HCT116 (cell line): Measurements from ENCODE around the gene GRID2. TPM values are rescaled to one million over a fixed set of nuclear protein-coding genes. Genes with fewer than 3 reads are reported as not detected.

ENCODE experiments used
- ATAC-seq: fragments of 200-7000 bp; cut with Tn5 transposase; 2 replicates; pipeline ENCODE4 v1.9.1; 2020; ENCODE audit warnings: mild to moderate bottlenecking, moderate library complexity
- BruUV-seq: library from RNA; stranded (reverse); fragments of 400-500 nt; replicated peaks from 2 replicates; lab custom pipeline; 2021; lab: Mats Ljungman, UMichigan
- CTCF ChIA-PET: fragments of 300-600 bp; sonication (Branson Sonifier 250); formaldehyde crosslinking; loops from one replicate; lab custom pipeline; 2021; ENCODE audit warnings: antibody characterized with exemption; lab: Charles Lee
- POLR2A ChIA-PET: fragments of 300-600, 350-600 bp; sonication (Branson Sonifier 250); formaldehyde crosslinking; loops from one replicate; lab custom pipeline; 2021; ENCODE audit warnings: antibody characterized with exemption; lab: Charles Lee
- RAD21 ChIA-PET, 2 experiments: fragments of 300-600 bp; sonication (Branson Sonifier 250); formaldehyde crosslinking; loops; one replicate each; lab custom pipeline; 2023; ENCODE audit warnings: low total read pairs in 2 of 2; ENCODE audit not compliant: uncharacterized antibody in 2 of 2, unreplicated experiment in 2 of 2, low non-redundant PET in 1 of 2; lab: Charles Lee
- DNase-seq: peaks from one replicate; pipeline ENCODE4 v3.0.0-alpha.2; 2010; ENCODE audit warnings: low read depth, low spot score
- H2AFZ ChIP-seq: fragments of 200-600 bp; shearing (Covaris generic), sonication (generic); 2 replicates; pipeline ENCODE4 v1.6.1; 2017; ENCODE audit warnings: low read depth, mixed run types, mixed read lengths, antibody characterized with exemption, low read length; ENCODE audit not compliant: poor library complexity, severe bottlenecking
- H3K27ac ChIP-seq: 2 replicates; pipeline ENCODE4 v1.5.1; 2012; ENCODE audit warnings: low read depth, low read length
- H3K27me3 ChIP-seq: fragments of 200-600 bp; sonication (generic); 2 replicates; pipeline ENCODE4 v1.6.1; 2016; ENCODE audit warnings: mixed run types, low read length, mixed read lengths; ENCODE audit not compliant: insufficient read depth
- H3K36me3 ChIP-seq, 2 experiments: fragments of 200-500 bp in 1 of 2; fragments of 200-600 bp in 1 of 2; sonication (Bioruptor generic) in 1 of 2; sonication (generic) in 1 of 2; 2 replicates each; pipeline versions ENCODE4 v1.5.1 to v1.6.1; 2014 to 2016; ENCODE audit warnings: low read length in 2 of 2, inconsistent platforms in 1 of 2, mixed read lengths in 1 of 2, mixed run types in 1 of 2; ENCODE audit not compliant: insufficient read depth in 2 of 2, control insufficient read depth in 1 of 2
- H3K4me1 ChIP-seq, 2 experiments: fragments of 200-600 bp in 1 of 2; sonication (generic) in 1 of 2; 2 replicates each; pipeline versions ENCODE4 v1.5.1 to v1.6.1; 2012 to 2017; ENCODE audit warnings: low read length in 2 of 2, inconsistent platforms in 1 of 2, mild to moderate bottlenecking in 1 of 2, mixed read lengths in 1 of 2, mixed run types in 1 of 2, moderate library complexity in 1 of 2; ENCODE audit not compliant: insufficient read depth in 2 of 2, control insufficient read depth in 1 of 2
- H3K4me2 ChIP-seq: fragments of 200-600 bp; sonication (generic); 2 replicates; pipeline ENCODE4 v1.6.1; 2017; ENCODE audit warnings: mixed run types, low read length, mixed read lengths
- H3K4me3 ChIP-seq, 2 experiments: fragments of 200-600 bp in 1 of 2; sonication (generic) in 1 of 2; replicated peaks in 1 of 2; 2 replicates each; pipeline ENCODE4 v1.5.1; 2011 to 2016; ENCODE audit warnings: low read length in 2 of 2, control low read depth in 1 of 2, low read depth in 1 of 2, mild to moderate bottlenecking in 1 of 2, mixed read lengths in 1 of 2, mixed run types in 1 of 2
- H3K79me2 ChIP-seq: fragments of 200-600 bp; sonication (generic); 2 replicates; pipeline ENCODE4 v1.6.1; 2017; ENCODE audit warnings: mild to moderate bottlenecking, mixed run types, low read length, moderate library complexity, mixed read lengths; ENCODE audit not compliant: insufficient read depth
- H3K9ac ChIP-seq: fragments of 200-600 bp; sonication (generic); 2 replicates; pipeline ENCODE4 v1.6.1; 2016; ENCODE audit warnings: low read length, mixed read lengths
- H3K9me2 ChIP-seq: fragments of 200-600 bp; sonication (generic), shearing (Covaris generic); 2 replicates; pipeline ENCODE4 v1.6.1; 2017; ENCODE audit warnings: mixed run types, mild to moderate bottlenecking, moderate library complexity; ENCODE audit not compliant: insufficient read depth
- H3K9me3 ChIP-seq, 2 experiments: fragments of 200-500 bp in 1 of 2; fragments of 200-600 bp in 1 of 2; sonication (Bioruptor generic) in 1 of 2; sonication (generic) in 1 of 2; 2 replicates each; pipeline ENCODE4 v1.6.1; 2014 to 2017; ENCODE audit warnings: low read length in 2 of 2, mixed read lengths in 2 of 2, inconsistent platforms in 1 of 2, low read depth in 1 of 2, mild to moderate bottlenecking in 1 of 2, mixed run types in 1 of 2, moderate library complexity in 1 of 2; ENCODE audit not compliant: control insufficient read depth in 1 of 2, insufficient read depth in 1 of 2
- H4K20me1 ChIP-seq: fragments of 200-600 bp; sonication (generic), shearing (Covaris generic); 2 replicates; pipeline ENCODE4 v1.6.1; 2017; ENCODE audit warnings: mixed run types, mild to moderate bottlenecking, moderate library complexity; ENCODE audit not compliant: insufficient read depth
- ATF3 ChIP-seq: IDR thresholded peaks from 2 replicates; pipeline ENCODE4 v1.6.1; 2012
- CBX3 ChIP-seq: IDR thresholded peaks from 2 replicates; pipeline ENCODE4 v1.6.1; 2012; ENCODE audit warnings: low read depth
- CEBPB ChIP-seq: IDR thresholded peaks from 2 replicates; pipeline ENCODE4 v1.6.1; 2012; ENCODE audit warnings: low read depth
- EGR1 ChIP-seq: IDR thresholded peaks from 2 replicates; pipeline ENCODE4 v1.6.1; 2012; ENCODE audit warnings: low read depth
- ELF1 ChIP-seq: IDR thresholded peaks from 2 replicates; pipeline ENCODE4 v1.6.1; 2012; ENCODE audit warnings: low read depth, borderline replicate concordance
- EZH2phosphoT487 ChIP-seq: fragments of 200-600 bp; IDR thresholded peaks from 2 replicates; pipeline ENCODE4 v1.6.1; 2018; ENCODE audit warnings: antibody characterized with exemption, borderline replicate concordance
- FOSL1 ChIP-seq: IDR thresholded peaks from 2 replicates; pipeline ENCODE4 v1.6.1; 2012; ENCODE audit warnings: low read depth
- RAD21 ChIP-seq: IDR thresholded peaks from 2 replicates; pipeline ENCODE4 v1.6.1; 2012; ENCODE audit warnings: low read depth, mild to moderate bottlenecking
- REST ChIP-seq: IDR thresholded peaks from 2 replicates; pipeline ENCODE4 v1.6.1; 2012; ENCODE audit warnings: low read depth
- SIN3A ChIP-seq: IDR thresholded peaks from 2 replicates; pipeline ENCODE4 v1.6.1; 2012; ENCODE audit warnings: low read depth
- YY1 ChIP-seq: IDR thresholded peaks from 2 replicates; pipeline ENCODE4 v1.6.1; 2011; ENCODE audit warnings: low read length, low read depth, moderate library complexity, mild to moderate bottlenecking; ENCODE audit not compliant: insufficient replicate concordance; ENCODE audit errors: extremely low read depth
- ZFX ChIP-seq: fragments of 450-650 bp; IDR thresholded peaks from 2 replicates; pipeline ENCODE4 v1.6.1; 2017
- ZNF274 ChIP-seq: fragments of 200-500 bp; sonication (Bioruptor generic); IDR thresholded peaks from 2 replicates; pipeline ENCODE4 v1.6.1; 2014; ENCODE audit warnings: mild to moderate bottlenecking, low read depth, low read length, inconsistent platforms
- intact Hi-C: fragments of 100-400 bp; cut with micrococcal nuclease; formaldehyde crosslinking; loops from 2 replicates; pipeline ENCODE4 v1.10.0; 2022
- total RNA-seq: library from RNA; stranded (reverse); gene quantifications from one replicate; pipeline ENCODE4 v1.2.1, GENCODE V29; 2021; ENCODE audit not compliant: unreplicated experiment
- TF ChIP-seq, protein P1 (sequence below): IDR thresholded peaks from 2 replicates; pipeline ENCODE4 v1.6.1; 2011; ENCODE audit warnings: mild to moderate bottlenecking, low read length, moderate library complexity; ENCODE audit not compliant: insufficient replicate concordance; ENCODE audit errors: extremely low read depth

The GRID2 gene
- total RNA-seq, 1 experiment from 2014 or later = not detected

GRCh38 chr4:92996533-92996932 lies 692.8 kb downstream of the GRID2 start:
- DNase-seq = no peak
- ATAC-seq = no peak
- Histone ChIP-seq H3K4me1 (no peaks in the 10 kb centered on the region), H3K9me2 (no peaks in the 10 kb centered on the region), H3K4me2 (no peak overlapping the region), H2AFZ (no peak overlapping the region), H3K4me3 (no peak overlapping the region), H3K9ac (no peak overlapping the region), H3K9me3 (no peaks in the 10 kb centered on the region), H3K79me2 (no peaks in the 10 kb centered on the region), H3K27me3 (no peaks in the 10 kb centered on the region), H3K27ac (no peak overlapping the region), H3K36me3 (no peaks in the 10 kb centered on the region), H4K20me1 (no peaks in the 10 kb centered on the region)
- no peak for TF ChIP-seq ZNF274
- TF ChIP-seq EZH2phosphoT487 = no peak
- no peak for TF ChIP-seq ELF1
- no peak for TF ChIP-seq REST
- no peak for TF ChIP-seq FOSL1
- no peak for TF ChIP-seq YY1
- TF ChIP-seq, protein P1, sequence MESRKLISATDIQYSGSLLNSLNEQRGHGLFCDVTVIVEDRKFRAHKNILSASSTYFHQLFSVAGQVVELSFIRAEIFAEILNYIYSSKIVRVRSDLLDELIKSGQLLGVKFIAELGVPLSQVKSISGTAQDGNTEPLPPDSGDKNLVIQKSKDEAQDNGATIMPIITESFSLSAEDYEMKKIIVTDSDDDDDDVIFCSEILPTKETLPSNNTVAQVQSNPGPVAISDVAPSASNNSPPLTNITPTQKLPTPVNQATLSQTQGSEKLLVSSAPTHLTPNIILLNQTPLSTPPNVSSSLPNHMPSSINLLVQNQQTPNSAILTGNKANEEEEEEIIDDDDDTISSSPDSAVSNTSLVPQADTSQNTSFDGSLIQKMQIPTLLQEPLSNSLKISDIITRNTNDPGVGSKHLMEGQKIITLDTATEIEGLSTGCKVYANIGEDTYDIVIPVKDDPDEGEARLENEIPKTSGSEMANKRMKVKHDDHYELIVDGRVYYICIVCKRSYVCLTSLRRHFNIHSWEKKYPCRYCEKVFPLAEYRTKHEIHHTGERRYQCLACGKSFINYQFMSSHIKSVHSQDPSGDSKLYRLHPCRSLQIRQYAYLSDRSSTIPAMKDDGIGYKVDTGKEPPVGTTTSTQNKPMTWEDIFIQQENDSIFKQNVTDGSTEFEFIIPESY = no peak
- no peak for TF ChIP-seq ZFX
- TF ChIP-seq CBX3 = no peak
- no peak for TF ChIP-seq RAD21
- no peak for TF ChIP-seq ATF3
- no peak for TF ChIP-seq CEBPB
- TF ChIP-seq SIN3A = no peak
- no peak for TF ChIP-seq EGR1
- BruUV-seq = no TSS peak
- intact Hi-C loops = no loop called here
- RAD21 ChIA-PET = no interaction called here
- POLR2A ChIA-PET = no interaction called here
- CTCF ChIA-PET = no interaction called here
